ENCODE measurements around the gene ADRA2B. TPM values are rescaled to one million over a fixed set of nuclear protein-coding genes. Genes with fewer than 3 reads are reported as not detected.

ADRA2B gene
- total RNA-seq, 1 experiment from 2014 or later: 2.7 TPM

DNA sequence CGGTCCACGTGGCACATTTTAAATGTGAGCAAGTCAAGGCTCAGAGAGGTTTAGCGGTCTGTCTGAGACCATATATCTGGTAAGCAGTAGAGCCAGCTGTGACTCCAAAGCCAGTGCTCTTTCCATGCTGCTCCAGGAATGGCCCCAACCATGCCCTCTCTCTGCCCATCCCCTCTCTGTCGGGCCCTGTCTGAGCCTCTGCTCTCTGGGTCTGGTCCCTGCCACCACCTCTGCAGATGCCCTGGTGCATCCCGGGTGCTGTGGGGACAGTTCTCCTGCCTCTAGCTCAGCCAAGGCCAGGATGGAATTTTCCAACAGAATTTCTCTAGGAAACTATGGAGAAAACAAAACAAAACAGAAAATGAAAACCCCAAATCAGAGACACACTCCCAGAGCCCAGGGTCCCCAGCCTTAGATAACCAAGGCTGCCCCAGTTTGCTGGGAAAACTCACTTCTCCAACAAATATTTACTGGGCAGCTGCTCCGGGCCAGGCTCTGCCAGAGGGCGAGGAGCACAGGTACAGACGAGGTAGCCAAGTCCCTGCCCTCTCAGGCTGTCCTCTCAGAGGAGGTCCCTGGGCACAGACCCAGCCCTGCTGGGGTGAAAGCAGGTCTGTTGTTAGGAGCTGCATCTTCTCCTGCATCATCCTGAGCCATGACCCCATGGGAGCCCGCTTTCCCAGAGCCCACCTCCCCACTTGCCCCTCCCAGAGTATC lies 9.2 kb downstream of the ADRA2B start:
- Histone ChIP-seq H3K18ac (ENCODE audit: insufficient read length, low read depth, low read length) (no peak overlapping the region), H2AK5ac (ENCODE audit: insufficient read length, low read length) (no peak overlapping the region), H3K23ac (ENCODE audit: insufficient read length, low read depth, low read length) (no peak overlapping the region), H3K9me3 (ENCODE audit: control insufficient read depth, low read depth, low read length) (no peaks in the 10 kb centered on the region), H2BK5ac (ENCODE audit: insufficient read length, low read length) (no peak overlapping the region), H3K9ac (ENCODE audit: extremely low read depth, insufficient read length, low read length) (no peak overlapping the region), H2BK12ac (ENCODE audit: insufficient read length, low read depth, low read length) (no peak overlapping the region), H3K56ac (ENCODE audit: insufficient read length, low read depth, low read length) (no peak overlapping the region), H3K79me1 (ENCODE audit: insufficient read depth, low read depth, low read length, poor library complexity, severe bottlenecking) (no peaks in the 10 kb centered on the region), H4K91ac (ENCODE audit: insufficient read length, low read depth, low read length) (no peak overlapping the region), H3T11ph (ENCODE audit: low read length) (no peak overlapping the region), H3K23me2 (ENCODE audit: insufficient read length, low read depth, low read length, poor library complexity, severe bottlenecking) (no peaks in the 10 kb centered on the region), H2BK15ac (ENCODE audit: low read depth, low read length) (no peak overlapping the region), H3K79me2 (ENCODE audit: insufficient read depth, low read length) (no peaks in the 10 kb centered on the region), H3K4me2 (ENCODE audit: insufficient read depth, insufficient read length, low read length) (no peak overlapping the region), H3K27ac (ENCODE audit: insufficient read length, low read depth, low read length) (no peak overlapping the region), H2BK20ac (ENCODE audit: low read depth, low read length, poor library complexity, severe bottlenecking) (no peak overlapping the region), H2AFZ (ENCODE audit: low read length) (no peak overlapping the region), H4K5ac (ENCODE audit: insufficient read length, low read depth, low read length) (no peak overlapping the region), H3K4ac (ENCODE audit: low read depth, low read length) (no peak overlapping the region), H4K20me1 (ENCODE audit: control insufficient read depth, insufficient read depth, insufficient read length) (no peaks in the 10 kb centered on the region), H3K4me1 (ENCODE audit: insufficient read depth, low read length) (peaks cover 6% of the 10 kb centered on the region; the same call in 1 of the 2 replicates), H2BK120ac (ENCODE audit: low read depth, low read length, poor library complexity, severe bottlenecking) (no peak overlapping the region), H3K14ac (ENCODE audit: insufficient read depth, low read length) (no peak overlapping the region), H4K8ac (replicated peaks; ENCODE audit: insufficient read length, low read depth, low read length) (no peak overlapping the region), H3K27me3 (ENCODE audit: insufficient read depth, low read length) (no peaks in the 10 kb centered on the region)
- Mint-ChIP-seq H3K36me3 (ENCODE audit: insufficient read depth in 1 of 3, low read depth in 3 of 3) (peaks cover 5 to 8% (median 7%) of the 10 kb centered on the region in 3 experiments; a peak in 5 of 7 replicates), H3K4me3 (no peak overlapping the region; a peak in 1 of 5 replicates), H3K27me3 (ENCODE audit: low read depth) (peaks cover 6% of the 10 kb centered on the region), H3K27ac (no peak overlapping the region), H3K4me1 (peaks cover 23 to 31% of the 10 kb centered on the region in 2 experiments), H3K9me3 (peaks cover 9 to 11% of the 10 kb centered on the region in 2 experiments)
- WGBS (ENCODE audit: extremely low coverage, insufficient read length, low lambda C conversion rate): no CpG with 5 or more reads among the region's 9 CpGs
- TF ChIP-seq, protein P1, sequence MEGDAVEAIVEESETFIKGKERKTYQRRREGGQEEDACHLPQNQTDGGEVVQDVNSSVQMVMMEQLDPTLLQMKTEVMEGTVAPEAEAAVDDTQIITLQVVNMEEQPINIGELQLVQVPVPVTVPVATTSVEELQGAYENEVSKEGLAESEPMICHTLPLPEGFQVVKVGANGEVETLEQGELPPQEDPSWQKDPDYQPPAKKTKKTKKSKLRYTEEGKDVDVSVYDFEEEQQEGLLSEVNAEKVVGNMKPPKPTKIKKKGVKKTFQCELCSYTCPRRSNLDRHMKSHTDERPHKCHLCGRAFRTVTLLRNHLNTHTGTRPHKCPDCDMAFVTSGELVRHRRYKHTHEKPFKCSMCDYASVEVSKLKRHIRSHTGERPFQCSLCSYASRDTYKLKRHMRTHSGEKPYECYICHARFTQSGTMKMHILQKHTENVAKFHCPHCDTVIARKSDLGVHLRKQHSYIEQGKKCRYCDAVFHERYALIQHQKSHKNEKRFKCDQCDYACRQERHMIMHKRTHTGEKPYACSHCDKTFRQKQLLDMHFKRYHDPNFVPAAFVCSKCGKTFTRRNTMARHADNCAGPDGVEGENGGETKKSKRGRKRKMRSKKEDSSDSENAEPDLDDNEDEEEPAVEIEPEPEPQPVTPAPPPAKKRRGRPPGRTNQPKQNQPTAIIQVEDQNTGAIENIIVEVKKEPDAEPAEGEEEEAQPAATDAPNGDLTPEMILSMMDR (conservative IDR thresholded peaks at IDR 0.05): no peak
- no peak for DNase-seq

All from H9 (cell line).